Left lung (tissue), 10 donors: ENCODE measurements around the gene RAB38. TPM values are rescaled to one million over a fixed set of nuclear protein-coding genes. Genes with fewer than 3 reads are reported as not detected.
A peak's percentile ranks its signal among the peaks of the same experiment; 100 is the strongest.

Experiments used
- ATAC-seq: fragments of 200-7000 bp; cut with Tn5 transposase; one replicate; pipeline ENCODE4 v1.9.1; 2020; ENCODE audit warnings: moderate library complexity
- DNase-seq, 4 donors: peaks; one replicate each; pipeline ENCODE4 v3.0.0-alpha.2; 2013 to 2020
- H3K27ac ChIP-seq, 2 donors: fragments of 200-600 bp; sonication (generic) in 1 of 2; one replicate each; pipeline versions ENCODE4 v1.5.0 to v1.8.0; 2020 to 2021
- H3K27me3 ChIP-seq, 2 donors: fragments of 200-600 bp; sonication (generic) in 1 of 2; one replicate each; pipeline versions ENCODE4 v1.5.0 to v1.8.0; 2020 to 2021
- H3K36me3 ChIP-seq, 2 donors: fragments of 200-600 bp; sonication (generic) in 1 of 2; one replicate each; pipeline versions ENCODE4 v1.5.0 to v1.8.0; 2020 to 2021
- H3K4me1 ChIP-seq, 2 donors: fragments of 200-600 bp; one replicate each; pipeline ENCODE4 v1.8.0; 2021
- H3K4me3 ChIP-seq, 2 donors: fragments of 200-600 bp; sonication (generic) in 1 of 2; one replicate each; pipeline versions ENCODE4 v1.5.0 to v1.8.0; 2020 to 2021; ENCODE audit warnings: mild to moderate bottlenecking in 1 of 2
- H3K9me3 ChIP-seq, 2 donors: fragments of 200-600 bp; sonication (generic) in 1 of 2; one replicate each; pipeline versions ENCODE4 v1.5.0 to v1.8.0; 2020 to 2021
- CTCF ChIP-seq, 2 donors: fragments of 200-600 bp; sonication (generic) in 1 of 2; IDR thresholded peaks; one replicate each; pipeline versions ENCODE4 v1.5.0 to v1.8.0; 2021; ENCODE audit warnings: antibody characterized with exemption in 2 of 2
- intact Hi-C, 2 donors: fragments of 100-400 bp; cut with DNase I; formaldehyde crosslinking; loops; one replicate each; pipeline versions ENCODE4 v1.11.2 to v1.14.2; 2022
- polyA plus RNA-seq, 6 donors: library from polyadenylated mRNA; unstranded; fragments of 120-200 nt; gene quantifications; one replicate each; pipeline ENCODE4 v1.2.1, GENCODE V29; 2013; ENCODE audit not compliant: insufficient read length in 6 of 6
- total RNA-seq, 2 donors: library from RNA; stranded (reverse); fragmentation: NEBNext Ultra II Directional; extraction: Animal tissue kit (Norgen Biotek cat#: 25700); gene quantifications; one replicate each; pipeline ENCODE4 v1.2.1, GENCODE V29; 2021
- donor health status: DM: no; HTN: yes; CAD: no.
- donor health status: DM: no; HTN: no; CAD: no.

Gene RAB38
- total and polyA plus RNA-seq, 8 donors, result 12.3 to 23.8 (median 20.3) TPM

GRCh38 chr11:88175569-88176075 is 379 bp upstream of the RAB38 start:
- Histone ChIP-seq H3K4me3 (peak overlapping the region; percentile 37 to 38), H3K36me3 (no peaks in the 10 kb centered on the region), H3K4me1 (peaks cover 0 to 6% of the 10 kb centered on the region in 2 donors), H3K27me3 (no peaks in the 10 kb centered on the region), H3K9me3 (no peaks in the 10 kb centered on the region), H3K27ac (peak overlapping the region; percentile 76 to 78)
- DNase-seq (peak in 1 of 4 donors; percentile 19), ATAC-seq (peak; percentile 41)
- intact Hi-C loops, result no loop called here
- TF ChIP-seq CTCF (IDR thresholded peaks at IDR 0.05), result no peak

GRCh38 chr11:88173956-88174355 is 1.3 kb downstream of the RAB38 start:
- TF ChIP-seq CTCF (IDR thresholded peaks at IDR 0.05), result no peak
- Histone ChIP-seq H3K27me3 (no peaks in the 10 kb centered on the region), H3K36me3 (no peaks in the 10 kb centered on the region), H3K9me3 (no peaks in the 10 kb centered on the region), H3K4me3 (peak overlapping the region in 1 of 2 donors; percentile 37), H3K4me1 (peaks cover 0 to 6% of the 10 kb centered on the region in 2 donors), H3K27ac (no peak overlapping the region)
- ATAC-seq (peak; percentile 14), DNase-seq (no peak)
- intact Hi-C loops, result no loop called here

GRCh38 chr11:88171982-88172381 is 3.3 kb downstream of the RAB38 start:
- Histone ChIP-seq H3K4me3 (no peak overlapping the region), H3K27ac (no peak overlapping the region), H3K9me3 (no peaks in the 10 kb centered on the region), H3K4me1 (peaks cover 0 to 6% of the 10 kb centered on the region in 2 donors), H3K36me3 (no peaks in the 10 kb centered on the region), H3K27me3 (no peaks in the 10 kb centered on the region)
- no peak for DNase-seq
- no peak for TF ChIP-seq CTCF (IDR thresholded peaks at IDR 0.05)
- intact Hi-C loops, result no loop called here
- ATAC-seq, result no peak

- Histone ChIP-seq H3K4me3 (no peak overlapping the region), H3K36me3 (no peaks in the 10 kb centered on the region), H3K27ac (no peak overlapping the region), H3K4me1 (peaks cover 0 to 6% of the 10 kb centered on the region in 2 donors), H3K27me3 (no peaks in the 10 kb centered on the region), H3K9me3 (no peaks in the 10 kb centered on the region)
- ATAC-seq (no peak), DNase-seq (no peak)
- no peak for TF ChIP-seq CTCF (IDR thresholded peaks at IDR 0.05)
- intact Hi-C loops, result no loop called here
Observed at GRCh38 chr11:88170673-88171072, 4.6 kb downstream of the RAB38 start.

GRCh38 chr11:88169881-88170280 is 5.4 kb downstream of the RAB38 start:
- TF ChIP-seq CTCF (IDR thresholded peaks at IDR 0.05), result no peak
- H3K9me3 ChIP-seq, result no peaks in the 10 kb centered on the region
- intact Hi-C loops, result no loop called here
- H3K36me3 ChIP-seq, result no peaks in the 10 kb centered on the region
- ATAC-seq (no peak), DNase-seq (no peak)
- no peak overlapping the region for H3K4me3 ChIP-seq
- H3K27ac ChIP-seq, result no peak overlapping the region
- no peaks in the 10 kb centered on the region for H3K4me1 ChIP-seq
- H3K27me3 ChIP-seq, result no peaks in the 10 kb centered on the region
